Measurements from ENCODE around the gene AP4B1.

DNA sequence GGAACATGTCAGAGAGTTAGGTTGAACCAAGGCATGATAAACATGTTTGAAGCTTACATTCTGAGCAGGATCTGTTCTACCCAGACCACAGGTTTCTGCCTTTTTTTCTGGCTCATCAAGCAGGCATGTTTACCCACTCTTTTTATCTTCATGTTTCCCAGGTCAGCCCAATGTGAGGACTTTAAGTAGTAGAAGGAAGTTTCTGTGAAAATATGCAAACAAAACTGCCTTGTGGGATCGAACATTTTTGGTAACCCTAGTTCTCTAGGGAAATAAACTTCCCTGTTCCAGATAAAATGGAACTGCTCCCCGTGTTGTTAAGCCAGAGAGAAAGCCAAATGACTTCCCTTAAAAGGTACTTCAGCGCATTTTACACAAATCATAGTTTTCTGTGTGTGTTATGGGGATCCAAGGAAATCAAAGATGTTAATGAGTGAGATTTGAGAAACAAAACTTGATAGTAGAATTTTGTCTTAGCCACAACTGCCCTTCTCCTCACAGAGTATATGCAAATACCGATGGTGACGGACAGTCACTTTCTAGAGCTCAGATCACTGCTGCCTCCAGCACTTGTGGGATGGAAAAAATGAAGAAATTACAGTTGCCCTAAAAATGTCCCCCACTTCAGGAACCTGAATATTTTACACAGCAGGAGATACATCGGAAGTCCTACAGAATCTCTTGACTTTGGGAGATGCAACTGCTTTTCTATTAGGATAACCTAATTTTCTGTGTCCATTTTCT lies 23.8 kb upstream of the AP4B1 start:
- TF ChIP-seq, protein P1, sequence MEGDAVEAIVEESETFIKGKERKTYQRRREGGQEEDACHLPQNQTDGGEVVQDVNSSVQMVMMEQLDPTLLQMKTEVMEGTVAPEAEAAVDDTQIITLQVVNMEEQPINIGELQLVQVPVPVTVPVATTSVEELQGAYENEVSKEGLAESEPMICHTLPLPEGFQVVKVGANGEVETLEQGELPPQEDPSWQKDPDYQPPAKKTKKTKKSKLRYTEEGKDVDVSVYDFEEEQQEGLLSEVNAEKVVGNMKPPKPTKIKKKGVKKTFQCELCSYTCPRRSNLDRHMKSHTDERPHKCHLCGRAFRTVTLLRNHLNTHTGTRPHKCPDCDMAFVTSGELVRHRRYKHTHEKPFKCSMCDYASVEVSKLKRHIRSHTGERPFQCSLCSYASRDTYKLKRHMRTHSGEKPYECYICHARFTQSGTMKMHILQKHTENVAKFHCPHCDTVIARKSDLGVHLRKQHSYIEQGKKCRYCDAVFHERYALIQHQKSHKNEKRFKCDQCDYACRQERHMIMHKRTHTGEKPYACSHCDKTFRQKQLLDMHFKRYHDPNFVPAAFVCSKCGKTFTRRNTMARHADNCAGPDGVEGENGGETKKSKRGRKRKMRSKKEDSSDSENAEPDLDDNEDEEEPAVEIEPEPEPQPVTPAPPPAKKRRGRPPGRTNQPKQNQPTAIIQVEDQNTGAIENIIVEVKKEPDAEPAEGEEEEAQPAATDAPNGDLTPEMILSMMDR (IDR thresholded peaks at IDR 0.05; ENCODE audit: insufficient read depth, low read length, poor library complexity, severe bottlenecking), result no peak
- TF ChIP-seq EZH2phosphoT487 (conservative IDR thresholded peaks at IDR 0.05; ENCODE audit: low read length), result no peak
